H1 (cell line): ENCODE data around the gene CANX. TPM values are rescaled to one million over a fixed set of nuclear protein-coding genes. Genes with fewer than 3 reads are reported as not detected.
"Not testable (repeated sequence)": the region's sequence is repeated elsewhere in the genome, so short reads cannot be mapped to it uniquely, and the experiment has no call there.

ENCODE experiments used
- CTCF ChIA-PET: fragments of 300-600 bp; sonication (Branson Sonifier 250); formaldehyde crosslinking; loops from one replicate; lab custom pipeline; 2021; ENCODE audit not compliant: partially characterized antibody; lab: Charles Lee
- POLR2A ChIA-PET: fragments of 300-600 bp; sonication (Branson Sonifier 250); formaldehyde crosslinking; loops from one replicate; lab custom pipeline; 2021; ENCODE audit warnings: inconsistent platforms; ENCODE audit not compliant: partially characterized antibody; lab: Charles Lee
- DNase-seq, 2 experiments: peaks; one replicate each; pipeline versions ENCODE4 v3.0.0 to v3.0.0-alpha.2; 2010 to 2022; ENCODE audit warnings: low spot score in 2 of 2, low read depth in 1 of 2, mixed read lengths in 1 of 2
- FAIRE-seq: peaks from 2 replicates; lab custom pipeline; 2011; peaks lifted over from hg19 to GRCh38; lab: Jason Lieb, UNC
- H2AFZ ChIP-seq: 2 replicates; pipeline ENCODE4 v1.8.1; 2012; ENCODE audit warnings: low read length, inconsistent platforms
- H2AK5ac ChIP-seq: 2 replicates; pipeline ENCODE4 v1.6.1; 2013; ENCODE audit warnings: low read depth, low read length
- H2BK120ac ChIP-seq: replicated peaks from 2 replicates; pipeline ENCODE3; 2013; ENCODE audit warnings: low read depth, low read length, inconsistent platforms
- H2BK12ac ChIP-seq: 2 replicates; pipeline ENCODE4 v1.6.1; 2013; ENCODE audit warnings: low read depth, low read length
- H2BK15ac ChIP-seq: 2 replicates; pipeline ENCODE4 v1.6.1; 2013; ENCODE audit warnings: low read length
- H2BK20ac ChIP-seq: 2 replicates; pipeline ENCODE4 v1.6.1; 2013; ENCODE audit warnings: low read length
- H2BK5ac ChIP-seq: 2 replicates; pipeline ENCODE4 v1.6.1; 2013; ENCODE audit warnings: low read depth, low read length
- H3K14ac ChIP-seq: 2 replicates; pipeline ENCODE4 v1.6.1; 2013; ENCODE audit warnings: inconsistent platforms; ENCODE audit not compliant: insufficient read length
- H3K18ac ChIP-seq: 2 replicates; pipeline ENCODE4 v1.6.1; 2013; ENCODE audit warnings: low read length; ENCODE audit errors: extremely low read depth
- H3K23ac ChIP-seq: 2 replicates; pipeline ENCODE4 v1.6.1; 2013; ENCODE audit warnings: inconsistent platforms; ENCODE audit not compliant: insufficient read length
- H3K23me2 ChIP-seq: 2 replicates; pipeline ENCODE4 v1.6.1; 2013; ENCODE audit warnings: low read depth, low read length
- H3K27ac ChIP-seq: 2 replicates; pipeline ENCODE4 v1.6.1; 2011; ENCODE audit warnings: low read depth, low read length, inconsistent platforms
- H3K27me3 ChIP-seq, 4 experiments: replicated peaks in 1 of 4; 1 replicate in 1 of 4; 2 replicates in 3 of 4; pipeline versions ENCODE4 v1.6.1 to v1.8.1; 2011 to 2013; ENCODE audit warnings: low read length in 3 of 4, mild to moderate bottlenecking in 3 of 4, inconsistent platforms in 2 of 4, mixed read lengths in 2 of 4, moderate library complexity in 1 of 4; ENCODE audit not compliant: control insufficient read depth in 3 of 4, insufficient read depth in 3 of 4; ENCODE audit errors: extremely low read depth in 1 of 4
- H3K36me3 ChIP-seq, 4 experiments: 2 replicates each; pipeline versions ENCODE4 v1.6.1 to v1.8.1; 2011 to 2013; ENCODE audit warnings: mild to moderate bottlenecking in 4 of 4, low read length in 3 of 4, moderate library complexity in 2 of 4, control low read depth in 1 of 4, inconsistent platforms in 1 of 4; ENCODE audit not compliant: insufficient read depth in 4 of 4, control insufficient read depth in 2 of 4
- H3K4ac ChIP-seq: replicated peaks from 2 replicates; pipeline ENCODE3; 2013; ENCODE audit warnings: low read length, low read depth, mixed read lengths, inconsistent platforms; ENCODE audit not compliant: insufficient read length
- H3K4me1 ChIP-seq, 4 experiments: replicated peaks in 1 of 4; 1 replicate in 1 of 4; 2 replicates in 3 of 4; pipeline versions ENCODE4 v1.6.1 to v1.8.1; 2011 to 2013; ENCODE audit warnings: low read length in 3 of 4, inconsistent platforms in 2 of 4, mixed read lengths in 1 of 4; ENCODE audit not compliant: insufficient read depth in 4 of 4, control insufficient read depth in 3 of 4
- H3K4me2 ChIP-seq, 2 experiments: 2 replicates each; pipeline versions ENCODE4 v1.6.1 to v1.8.1; 2011 to 2013; ENCODE audit warnings: low read depth in 2 of 2, low read length in 2 of 2, control low read depth in 1 of 2, inconsistent platforms in 1 of 2, mild to moderate bottlenecking in 1 of 2; ENCODE audit not compliant: insufficient read depth in 1 of 2
- H3K4me3 ChIP-seq, 4 experiments: fragments of 200-600, 300-600 bp in 1 of 4; sonication (generic), shearing (Covaris generic), sonication (Bioruptor Twin) in 1 of 4; 2 replicates each; pipeline versions ENCODE4 v1.5.1 to v1.8.1; 2011 to 2016; ENCODE audit warnings: low read length in 4 of 4, low read depth in 3 of 4, control low read depth in 2 of 4, inconsistent platforms in 2 of 4, mild to moderate bottlenecking in 2 of 4, mixed read lengths in 1 of 4, moderate library complexity in 1 of 4; ENCODE audit not compliant: insufficient read depth in 2 of 4; ENCODE audit errors: extremely low read depth in 1 of 4
- H3K56ac ChIP-seq: replicated peaks from 2 replicates; pipeline ENCODE3; 2013; ENCODE audit warnings: low read depth, mild to moderate bottlenecking, mixed read lengths, low read length, inconsistent platforms; ENCODE audit not compliant: insufficient read length
- H3K79me1 ChIP-seq: 2 replicates; pipeline ENCODE4 v1.6.1; 2013; ENCODE audit warnings: low read depth, low read length, control low read depth
- H3K79me2 ChIP-seq, 2 experiments: 2 replicates each; pipeline versions ENCODE4 v1.6.1 to v1.8.1; 2012 to 2013; ENCODE audit warnings: low read length in 2 of 2, mild to moderate bottlenecking in 2 of 2, inconsistent platforms in 1 of 2; ENCODE audit not compliant: insufficient read depth in 2 of 2, control insufficient read depth in 1 of 2
- H3K9ac ChIP-seq, 4 experiments: replicated peaks in 1 of 4; 1 replicate in 1 of 4; 2 replicates in 3 of 4; pipeline versions ENCODE4 v1.6.1 to v1.8.1; 2011 to 2013; ENCODE audit warnings: low read depth in 3 of 4, low read length in 3 of 4, control low read depth in 2 of 4, mild to moderate bottlenecking in 2 of 4, moderate library complexity in 2 of 4, inconsistent platforms in 1 of 4; ENCODE audit errors: extremely low read depth in 1 of 4
- H3K9me3 ChIP-seq, 2 experiments: 2 replicates each; pipeline versions ENCODE4 v1.6.1 to v1.8.1; 2012 to 2013; ENCODE audit warnings: mild to moderate bottlenecking in 2 of 2, moderate library complexity in 2 of 2, control low read depth in 1 of 2, inconsistent platforms in 1 of 2, low read depth in 1 of 2, low read length in 1 of 2, mixed read lengths in 1 of 2; ENCODE audit not compliant: insufficient read depth in 2 of 2
- H4K20me1 ChIP-seq, 2 experiments: replicated peaks in 1 of 2; 2 replicates each; pipeline versions ENCODE3 to v1.8.1; 2011 to 2013; ENCODE audit warnings: inconsistent platforms in 2 of 2, low read length in 2 of 2, mild to moderate bottlenecking in 1 of 2; ENCODE audit not compliant: insufficient read depth in 2 of 2, control insufficient read depth in 1 of 2
- H4K5ac ChIP-seq: 2 replicates; pipeline ENCODE4 v1.6.1; 2013; ENCODE audit warnings: low read length, low read depth, mixed read lengths, inconsistent platforms; ENCODE audit not compliant: insufficient read length
- H4K8ac ChIP-seq: 2 replicates; pipeline ENCODE4 v1.8.0; 2013; ENCODE audit warnings: mild to moderate bottlenecking, moderate library complexity, low read length, inconsistent platforms; ENCODE audit not compliant: insufficient read depth; ENCODE audit errors: extremely low read depth
- H4K91ac ChIP-seq: replicated peaks from 2 replicates; pipeline ENCODE3; 2013; ENCODE audit warnings: low read length, mixed read lengths, inconsistent platforms; ENCODE audit not compliant: insufficient read length
- WGBS, 2 experiments: shearing (Covaris generic) in 1 of 2; methylation state at CpG; one replicate each; pipeline versions ENCODE4 v1.1.6 to v1.1.7; 2013 to 2015; ENCODE audit warnings: low lambda C conversion rate in 2 of 2, mixed read lengths in 2 of 2, inconsistent platforms in 1 of 2, low coverage in 1 of 2, missing lambda C conversion rate in 1 of 2; ENCODE audit not compliant: insufficient replicate concordance in 2 of 2, insufficient coverage in 1 of 2, insufficient read length in 1 of 2; ENCODE audit errors: extremely low coverage in 1 of 2, missing lambda C conversion rate in 1 of 2; 5-methylcytosine and 5-hydroxymethylcytosine counted together
- polyA plus RNA-seq, 7 experiments: library from polyadenylated mRNA; depleted of rRNA in 3 of 7; stranded (reverse) in 5 of 7; unstranded in 2 of 7; fragments of >200 nt in 5 of 7; fragments of 200-250 nt in 2 of 7; gene quantifications; 1 replicate in 5 of 7; 2 replicates in 1 of 7; 4 replicates in 1 of 7; pipeline versions ENCODE4 v1.2.1 to v1.2.3, GENCODE V29; 2011 to 2013; ENCODE audit warnings: missing spikeins in 2 of 7, mixed read lengths in 2 of 7
- total RNA-seq: library from RNA; stranded (reverse); fragmentation: NEBNext Ultra II Directional; extraction: Animal tissue kit (Norgen Biotek cat#: 25700); gene quantifications from 2 replicates; pipeline ENCODE4 v1.2.1, GENCODE V29; 2021

CANX gene
- total and polyA plus RNA-seq, 2 of the 8 experiments (the other 6 are each of a cell fraction or from before 2014, with no cell fraction given), result 136 to 691 TPM

GRCh38 chr5:179689212-179689611, 9.6 kb upstream of the CANX start:
- not testable (repeated sequence) for H2AK5ac ChIP-seq, H3K36me3 ChIP-seq, H3K56ac ChIP-seq, H3K27ac ChIP-seq, H3K23ac ChIP-seq, H3K79me2 ChIP-seq, H3K27me3 ChIP-seq, H2BK15ac ChIP-seq, H3K23me2 ChIP-seq, H3K79me1 ChIP-seq, H2BK12ac ChIP-seq, H4K91ac ChIP-seq, H3K9ac ChIP-seq, H2BK20ac ChIP-seq, H3K4me1 ChIP-seq, H2BK120ac ChIP-seq, H4K20me1 ChIP-seq, H4K5ac ChIP-seq, H3K4me2 ChIP-seq, DNase-seq, H3K18ac ChIP-seq, H3K14ac ChIP-seq, FAIRE-seq, H4K8ac ChIP-seq, H3K9me3 ChIP-seq, H3K4me3 ChIP-seq, H3K4ac ChIP-seq, H2AFZ ChIP-seq, H2BK5ac ChIP-seq
- ChIA-PET CTCF (interaction anchor here (0.8 to 0.9 kb wide), 2 partner anchors 23 to 61 kb away, joined by 3 to 4 read pairs; no protein-coding TSS in a partner anchor), POLR2A (interaction anchor here (1.2 to 2.4 kb wide), 3 partner anchors 9 to 11 kb away, joined by 5 to 9 read pairs (median 6); partner anchors contain the start of gene CBY3)
- 94% methylated on average over 9 of the region's 9 CpGs; no CpG with 5 or more reads in 1 of the 2 experiments for WGBS, 2 experiments
